ENCODE data around the gene ABCD1. TPM values are rescaled to one million over a fixed set of nuclear protein-coding genes. Genes with fewer than 3 reads are reported as not detected.
A peak's percentile ranks its signal among the peaks of the same experiment; 100 is the strongest.

Gene ABCD1
- total RNA-seq, 1 donor from 2014 or later, result 8.0 TPM

DNA sequence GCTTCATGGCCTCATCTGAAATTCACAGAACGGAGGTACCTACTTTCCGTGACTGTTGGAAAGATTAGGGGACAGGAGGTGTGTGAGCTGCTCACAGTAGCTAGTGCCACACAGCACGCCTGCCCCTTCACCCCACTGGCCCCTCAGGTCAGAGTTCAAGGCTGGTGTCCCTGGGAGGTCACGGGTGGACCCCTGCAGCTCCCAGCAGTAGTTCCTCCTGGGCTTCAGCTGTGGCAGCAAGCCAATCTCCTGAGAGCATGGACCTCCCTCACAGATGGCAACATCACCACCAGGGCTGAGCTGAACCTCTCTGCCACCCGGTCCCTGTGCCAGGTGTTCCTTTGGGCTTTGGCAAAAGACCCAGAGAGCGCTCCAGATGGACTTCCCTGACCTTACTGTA, 67.7 kb downstream of the ABCD1 start:
- Mint-ChIP-seq H3K36me3 (no peaks in the 10 kb centered on the region), H3K9me3 (no peaks in the 10 kb centered on the region), H3K4me1 (ENCODE audit: unreplicated experiment) (peaks cover 8% of the 10 kb centered on the region), H3K4me3 (no peak overlapping the region), H3K27me3 (no peaks in the 10 kb centered on the region), H3K27ac (no peak overlapping the region)
- no peak for DNase-seq (ENCODE audit: extremely low spot score, unreplicated experiment)
- no peak for TF ChIP-seq CTCF (conservative IDR thresholded peaks at IDR 0.05)

DNA sequence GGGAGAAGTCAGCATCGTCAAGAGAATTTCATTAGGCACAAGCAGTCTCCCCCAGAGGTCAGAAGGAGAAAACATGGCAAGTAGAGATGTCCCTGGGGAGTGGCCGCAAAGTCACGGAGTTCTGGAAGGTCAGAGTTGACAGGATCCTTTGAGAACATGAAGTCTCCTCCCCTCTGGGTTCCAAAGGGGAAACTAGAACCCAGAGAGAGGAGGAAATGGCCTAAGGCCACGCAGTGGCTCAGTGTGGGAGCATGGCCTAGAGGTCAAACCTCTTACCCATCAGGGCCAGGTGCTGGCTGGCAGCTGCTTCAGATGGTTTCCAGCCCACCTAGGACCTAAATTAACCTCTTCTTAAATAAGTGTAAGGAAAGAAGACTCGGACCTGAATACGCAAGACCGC, 68.6 kb downstream of the ABCD1 start:
- TF ChIP-seq CTCF (conservative IDR thresholded peaks at IDR 0.05), result no peak
- H3K9me3 Mint-ChIP-seq, result no peaks in the 10 kb centered on the region

More for the DNA sequence above, 68.6 kb downstream of the ABCD1 start:
- peaks cover 8% of the 10 kb centered on the region for H3K4me1 Mint-ChIP-seq (ENCODE audit: unreplicated experiment)
- H3K27ac Mint-ChIP-seq, result peak overlapping the region; percentile 72
- no peaks in the 10 kb centered on the region for H3K36me3 Mint-ChIP-seq
- H3K27me3 Mint-ChIP-seq, result no peaks in the 10 kb centered on the region
- H3K4me3 Mint-ChIP-seq, result peak overlapping the region; percentile 91
- DNase-seq (ENCODE audit: extremely low spot score, unreplicated experiment), result no peak

Other genes starting within 250 kb of the ABCD1 start
- 2.7 and 29.6 TPM in 2 replicates for gene BGN, start 229.9 kb upstream of the ABCD1 start, total RNA-seq (ENCODE audit: low replicate concordance)
- gene ATP2B3, start 207.2 kb upstream of the ABCD1 start, total RNA-seq (ENCODE audit: low replicate concordance), result 0.26 and 0.43 TPM in 2 replicates
- 19.0 and 19.9 TPM in 2 replicates for gene CCNQ, start 125.7 kb upstream of the ABCD1 start, total RNA-seq (ENCODE audit: low replicate concordance)
- 5.8 and 9.5 TPM in 2 replicates for gene DUSP9, start 77.7 kb upstream of the ABCD1 start, total RNA-seq (ENCODE audit: low replicate concordance)
- 2.2 and 3.7 TPM in 2 replicates for gene PNCK, start 51.0 kb upstream of the ABCD1 start, total RNA-seq (ENCODE audit: low replicate concordance)
- 19.9 and 56.8 TPM in 2 replicates for gene SLC6A8, start 36.9 kb upstream of the ABCD1 start, total RNA-seq (ENCODE audit: low replicate concordance)
- gene BCAP31, start 469 bp upstream of the ABCD1 start, total RNA-seq (ENCODE audit: low replicate concordance), result 160 and 223 TPM in 2 replicates
- gene PLXNB3, start 39.4 kb downstream of the ABCD1 start, total RNA-seq (ENCODE audit: low replicate concordance), result 1.2 and 1.4 TPM in 2 replicates
- gene SRPK3, start 56.2 kb downstream of the ABCD1 start, total RNA-seq (ENCODE audit: low replicate concordance), result not detected in 2 replicates
- 42.9 and 50.0 TPM in 2 replicates for gene IDH3G, start 69.5 kb downstream of the ABCD1 start, total RNA-seq (ENCODE audit: low replicate concordance)
- gene SSR4, start 69.8 kb downstream of the ABCD1 start, total RNA-seq (ENCODE audit: low replicate concordance), result 271 and 390 TPM in 2 replicates
- gene PDZD4, start 105.7 kb downstream of the ABCD1 start, total RNA-seq (ENCODE audit: low replicate concordance), result 2.7 and 23.9 TPM in 2 replicates
- 2.9 and 12.6 TPM in 2 replicates for gene L1CAM, start 161.3 kb downstream of the ABCD1 start, total RNA-seq (ENCODE audit: low replicate concordance)
- gene AVPR2, start 179.8 kb downstream of the ABCD1 start, total RNA-seq (ENCODE audit: low replicate concordance), result not detected in 2 replicates
- gene ARHGAP4, start 201.4 kb downstream of the ABCD1 start, total RNA-seq (ENCODE audit: low replicate concordance), result 7.7 and 8.8 TPM in 2 replicates
- gene NAA10, start 210.2 kb downstream of the ABCD1 start, total RNA-seq (ENCODE audit: low replicate concordance), result 73.8 and 82.7 TPM in 2 replicates
- gene RENBP, start 219.8 kb downstream of the ABCD1 start, total RNA-seq (ENCODE audit: low replicate concordance), result 4.9 and 6.7 TPM in 2 replicates
- gene HCFC1, start 247.0 kb downstream of the ABCD1 start, total RNA-seq (ENCODE audit: low replicate concordance), result 81.2 and 98.0 TPM in 2 replicates
- gene TMEM187, start 247.9 kb downstream of the ABCD1 start, total RNA-seq (ENCODE audit: low replicate concordance), result 14.4 and 15.2 TPM in 2 replicates

Data from type B pancreatic cell (in vitro differentiated cells).